BE2C (cell line): ENCODE results near the gene OR5L2. TPM values are rescaled to one million over a fixed set of nuclear protein-coding genes. Genes with fewer than 3 reads are reported as not detected.

Experiments used
- DNase-seq: peaks from one replicate; pipeline ENCODE4 v3.0.0-alpha.2; 2020
- H3K27me3 ChIP-seq: fragments of 250-450 bp; sonication (Bioruptor Pico); 2 replicates; pipeline ENCODE4 v1.5.1; 2020; ENCODE audit warnings: mild to moderate bottlenecking
- H3K36me3 ChIP-seq: fragments of 250-450 bp; sonication (Bioruptor Pico); 2 replicates; pipeline ENCODE4 v1.5.1; 2020; ENCODE audit warnings: mild to moderate bottlenecking
- H3K4me1 ChIP-seq: fragments of 250-450 bp; sonication (Bioruptor Pico); 2 replicates; pipeline ENCODE4 v1.5.1; 2020
- H3K4me3 ChIP-seq: 2 replicates; pipeline ENCODE4 v1.5.1; 2011; ENCODE audit warnings: low read depth, low read length
- H3K9me3 ChIP-seq: fragments of 250-450 bp; sonication (Bioruptor Pico); 2 replicates; pipeline ENCODE4 v1.5.1; 2020
- polyA plus RNA-seq: library from polyadenylated mRNA; unstranded; fragments of >200 nt; gene quantifications from one replicate; pipeline ENCODE4 v1.2.1, GENCODE V29; 2012; ENCODE audit warnings: low read depth, missing spikeins; ENCODE audit not compliant: insufficient read length, insufficient read depth
- TF ChIP-seq, protein P1 (sequence below): IDR thresholded peaks from 2 replicates; pipeline ENCODE4 v1.5.1; 2012; ENCODE audit warnings: mild to moderate bottlenecking, low read depth, low read length

The OR5L2 gene
- not detected for polyA plus RNA-seq

DNA sequence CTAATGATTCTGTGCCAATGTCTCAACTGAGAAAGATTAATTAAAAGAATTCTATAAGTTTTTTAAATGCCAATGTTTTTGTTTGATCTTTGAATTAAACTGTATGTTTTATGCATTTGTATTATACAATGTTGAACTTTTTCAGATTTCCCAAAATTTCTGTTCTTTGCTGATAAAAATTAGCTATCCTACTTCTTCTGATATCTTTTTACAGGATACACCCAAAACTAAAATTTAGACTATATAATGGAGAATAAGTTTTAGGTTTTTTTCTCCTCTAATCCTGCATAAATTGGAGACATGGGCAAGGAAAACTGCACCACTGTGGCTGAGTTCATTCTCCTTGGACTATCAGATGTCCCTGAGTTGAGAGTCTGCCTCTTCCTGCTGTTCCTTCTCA is at the start of gene OR5L2:
TSS of gene OR5L2 (plus strand) at position 301 of the 400 bp plus-strand sequence. CDS start at position 301, 0 bp downstream.
- Histone ChIP-seq H3K4me1 (no peaks in the 10 kb centered on the region), H3K27me3 (no peaks in the 10 kb centered on the region), H3K4me3 (no peak within 1 kb of the TSS), H3K36me3 (no peaks in the 10 kb centered on the region), H3K9me3 (no peaks in the 10 kb centered on the region)
- TF ChIP-seq, protein P1, sequence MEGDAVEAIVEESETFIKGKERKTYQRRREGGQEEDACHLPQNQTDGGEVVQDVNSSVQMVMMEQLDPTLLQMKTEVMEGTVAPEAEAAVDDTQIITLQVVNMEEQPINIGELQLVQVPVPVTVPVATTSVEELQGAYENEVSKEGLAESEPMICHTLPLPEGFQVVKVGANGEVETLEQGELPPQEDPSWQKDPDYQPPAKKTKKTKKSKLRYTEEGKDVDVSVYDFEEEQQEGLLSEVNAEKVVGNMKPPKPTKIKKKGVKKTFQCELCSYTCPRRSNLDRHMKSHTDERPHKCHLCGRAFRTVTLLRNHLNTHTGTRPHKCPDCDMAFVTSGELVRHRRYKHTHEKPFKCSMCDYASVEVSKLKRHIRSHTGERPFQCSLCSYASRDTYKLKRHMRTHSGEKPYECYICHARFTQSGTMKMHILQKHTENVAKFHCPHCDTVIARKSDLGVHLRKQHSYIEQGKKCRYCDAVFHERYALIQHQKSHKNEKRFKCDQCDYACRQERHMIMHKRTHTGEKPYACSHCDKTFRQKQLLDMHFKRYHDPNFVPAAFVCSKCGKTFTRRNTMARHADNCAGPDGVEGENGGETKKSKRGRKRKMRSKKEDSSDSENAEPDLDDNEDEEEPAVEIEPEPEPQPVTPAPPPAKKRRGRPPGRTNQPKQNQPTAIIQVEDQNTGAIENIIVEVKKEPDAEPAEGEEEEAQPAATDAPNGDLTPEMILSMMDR: no peak
- no peak for DNase-seq

DNA sequence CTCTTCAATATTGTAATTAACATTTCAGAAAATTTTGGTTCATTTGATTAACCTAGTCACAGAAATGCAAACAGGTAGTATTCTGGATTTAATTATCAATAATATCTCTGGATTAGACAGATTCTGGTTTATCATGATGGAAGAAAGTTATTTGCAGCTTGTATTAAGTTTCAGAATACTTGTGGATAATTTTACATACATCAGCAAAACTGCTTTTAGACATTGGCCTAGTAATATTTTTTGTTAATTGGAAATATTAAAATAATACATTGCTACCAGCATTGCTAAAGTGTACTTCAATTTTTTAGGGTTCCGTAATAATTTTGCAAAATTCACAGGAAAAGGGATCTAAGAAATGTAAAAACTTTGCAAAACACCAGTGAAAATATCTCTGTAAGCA is 35.4 kb upstream of the OR5L2 start:
- no peaks in the 10 kb centered on the region for H3K27me3 ChIP-seq
- TF ChIP-seq, protein P1: no peak
- no peak for DNase-seq
- H3K9me3 ChIP-seq: no peaks in the 10 kb centered on the region
- H3K4me3 ChIP-seq: no peak overlapping the region
- no peaks in the 10 kb centered on the region for H3K36me3 ChIP-seq
- H3K4me1 ChIP-seq: no peaks in the 10 kb centered on the region

DNA sequence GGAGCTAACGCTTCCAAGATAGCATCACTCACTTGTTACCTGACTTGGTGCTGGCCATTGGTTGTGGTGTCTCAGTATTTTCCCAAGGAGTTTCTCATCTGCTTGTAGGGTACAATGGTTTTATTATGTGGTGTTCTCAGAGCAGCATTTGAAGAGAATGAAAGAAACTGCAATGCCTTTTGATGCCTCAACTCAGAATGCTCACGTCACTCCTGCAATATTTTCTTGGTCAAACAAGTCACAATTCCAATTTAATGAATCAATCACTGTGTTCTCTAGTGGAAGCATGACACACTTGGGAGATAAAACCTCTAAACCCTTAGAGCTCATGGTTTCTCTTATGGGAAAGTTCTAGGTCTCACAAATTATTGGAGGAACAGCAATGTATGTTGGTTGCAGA is 33.7 kb upstream of the OR5L2 start:
- no peaks in the 10 kb centered on the region for H3K4me1 ChIP-seq
- H3K27me3 ChIP-seq: no peaks in the 10 kb centered on the region
- no peak for DNase-seq
- H3K4me3 ChIP-seq: no peak overlapping the region
- H3K9me3 ChIP-seq: no peaks in the 10 kb centered on the region
- H3K36me3 ChIP-seq: no peaks in the 10 kb centered on the region
- TF ChIP-seq, protein P1: no peak

DNA sequence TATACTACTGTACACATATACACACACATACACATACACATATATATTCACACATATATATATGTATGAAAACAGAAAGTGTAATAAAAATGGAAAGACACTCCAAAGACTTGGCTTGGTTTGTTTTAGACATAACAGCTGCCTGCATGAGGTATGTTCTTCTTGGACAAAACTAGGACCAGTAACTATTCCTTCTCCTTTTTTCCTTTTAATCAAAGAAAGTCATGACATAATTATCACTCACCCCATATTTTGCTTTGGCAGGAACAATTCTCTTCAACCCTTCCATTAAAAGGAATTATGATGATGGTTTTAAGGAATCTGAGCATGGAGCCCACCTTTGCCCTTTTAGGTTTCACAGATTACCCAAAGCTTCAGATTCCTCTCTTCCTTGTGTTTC is 31.8 kb upstream of the OR5L2 start, which contains the start of gene OR5D14:
TSS of gene OR5D14 (plus strand) at position 301 of the 400 bp plus-strand sequence. CDS start at position 301, 0 bp downstream.
- no peak within 1 kb of the TSS for H3K4me3 ChIP-seq
- TF ChIP-seq, protein P1: no peak
- H3K9me3 ChIP-seq: no peaks in the 10 kb centered on the region
- no peaks in the 10 kb centered on the region for H3K4me1 ChIP-seq
- no peaks in the 10 kb centered on the region for H3K36me3 ChIP-seq
- no peaks in the 10 kb centered on the region for H3K27me3 ChIP-seq
- no peak for DNase-seq

DNA sequence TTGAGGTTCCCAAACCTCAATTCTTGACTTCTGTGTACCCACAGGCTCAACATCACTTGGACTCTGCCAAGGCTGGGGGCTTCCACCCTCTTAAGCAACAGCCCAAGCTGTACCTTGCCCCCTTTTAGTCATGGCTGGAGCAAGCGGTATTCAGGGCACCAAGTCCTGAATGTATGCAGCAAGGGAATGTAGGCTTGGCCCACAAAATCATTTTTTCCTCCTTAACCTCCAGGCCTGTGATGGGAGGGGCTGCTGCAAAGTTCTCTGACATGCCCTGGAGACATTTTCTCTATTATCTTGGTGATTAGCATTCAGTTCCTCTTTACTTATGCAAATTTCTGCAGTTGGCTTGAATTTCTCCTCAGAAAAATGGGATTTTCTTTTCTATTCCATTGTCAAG is 20.8 kb upstream of the OR5L2 start:
- no peaks in the 10 kb centered on the region for H3K36me3 ChIP-seq
- TF ChIP-seq, protein P1: no peak
- H3K27me3 ChIP-seq: no peaks in the 10 kb centered on the region
- no peaks in the 10 kb centered on the region for H3K9me3 ChIP-seq
- no peak overlapping the region for H3K4me3 ChIP-seq
- no peaks in the 10 kb centered on the region for H3K4me1 ChIP-seq
- DNase-seq: no peak

DNA sequence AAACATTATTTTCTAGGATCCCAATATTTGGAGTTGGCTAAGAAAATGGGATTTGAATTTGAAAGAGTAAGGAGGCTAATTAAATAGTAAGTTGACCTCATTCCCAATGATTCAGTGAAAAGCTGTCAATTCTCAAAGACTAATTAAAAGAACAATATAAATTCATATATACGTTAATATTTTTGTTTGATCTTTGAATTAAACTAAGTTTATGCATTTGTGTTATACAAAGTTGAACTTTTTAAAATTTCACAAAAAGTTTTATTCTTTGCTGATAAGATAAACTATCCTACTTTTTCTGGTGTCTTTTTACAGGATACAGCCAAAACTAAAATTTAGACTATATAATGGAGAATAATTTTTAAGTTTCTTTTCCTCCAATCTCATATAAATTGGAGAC is 16.0 kb upstream of the OR5L2 start, which contains the start of gene OR5L1:
TSS of gene OR5L1 (plus strand) at position 301 of the 400 bp plus-strand sequence. CDS start 100 bp downstream, outside the sequence.
- H3K27me3 ChIP-seq: no peaks in the 10 kb centered on the region
- no peak within 1 kb of the TSS for H3K4me3 ChIP-seq
- TF ChIP-seq, protein P1: no peak
- H3K36me3 ChIP-seq: no peaks in the 10 kb centered on the region
- no peaks in the 10 kb centered on the region for H3K4me1 ChIP-seq
- H3K9me3 ChIP-seq: no peaks in the 10 kb centered on the region
- no peak for DNase-seq
